T1000 (cell line): ENCODE data around the gene FSTL4.

ENCODE experiments used
- DNase-seq: peaks from one replicate; lab custom pipeline; 2025; ENCODE audit warnings: mixed read lengths; lab: John Stamatoyannopoulos, UW

The FSTL4 gene

GRCh38 chr5:133610489-133611356, 1.6 kb downstream of the FSTL4 start:
- no peak for DNase-seq

GRCh38 chr5:133607451-133607850, 4.9 kb downstream of the FSTL4 start:
- DNase-seq: no peak

- no peak for DNase-seq
Observed at GRCh38 chr5:133606835-133607234, 5.5 kb downstream of the FSTL4 start.

GRCh38 chr5:133605323-133605722, 7.0 kb downstream of the FSTL4 start:
- no peak for DNase-seq

- no peak for DNase-seq
Observed at GRCh38 chr5:133603711-133604110, 8.6 kb downstream of the FSTL4 start.

- no peak for DNase-seq
Observed at GRCh38 chr5:133602835-133603380, 9.4 kb downstream of the FSTL4 start.

DNA sequence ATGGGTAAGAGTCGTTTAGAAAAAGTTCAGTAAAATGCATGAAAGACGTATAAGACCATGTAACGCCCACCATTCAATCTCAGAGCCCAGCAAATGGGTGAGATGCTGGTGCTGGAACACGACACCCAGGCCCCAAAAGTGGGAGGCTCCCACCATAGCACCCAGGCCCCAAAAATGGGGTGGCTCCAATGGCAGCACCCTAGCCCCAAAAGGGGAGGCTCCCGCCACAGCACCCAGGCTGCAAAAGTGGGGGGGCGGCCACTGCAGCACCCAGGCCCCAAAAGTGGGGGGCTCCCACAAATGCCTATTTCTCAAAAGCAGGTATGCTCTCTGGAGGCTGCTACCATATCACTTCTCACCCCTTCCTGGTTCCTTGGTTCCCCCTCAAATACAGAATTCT, 12.7 kb downstream of the FSTL4 start:
- no peak for DNase-seq

- no peak for DNase-seq
Observed at GRCh38 chr5:133599044-133599443, 13.3 kb downstream of the FSTL4 start.

DNA sequence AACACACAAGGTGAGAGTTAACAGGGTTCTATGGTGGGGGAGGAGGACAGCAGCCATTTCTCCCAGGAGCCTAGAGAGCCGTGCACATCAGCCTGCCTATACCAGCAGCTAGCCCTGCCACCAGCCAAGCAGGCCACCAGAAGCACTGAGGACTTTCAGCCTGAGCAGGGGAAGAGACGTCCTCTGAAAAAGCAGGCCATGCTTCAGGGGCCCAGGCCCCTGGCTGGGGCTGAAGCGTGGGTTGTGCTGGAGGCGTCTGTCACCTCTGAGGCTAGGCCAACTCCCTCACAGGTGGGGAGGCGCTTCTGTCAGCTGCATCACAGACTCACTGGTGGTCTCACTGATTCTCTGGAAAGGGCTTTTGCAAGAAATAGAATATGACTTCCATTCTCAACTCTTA, 16.3 kb downstream of the FSTL4 start:
- DNase-seq: no peak

GRCh38 chr5:133595465-133595864, 16.9 kb downstream of the FSTL4 start:
- no peak for DNase-seq

DNA sequence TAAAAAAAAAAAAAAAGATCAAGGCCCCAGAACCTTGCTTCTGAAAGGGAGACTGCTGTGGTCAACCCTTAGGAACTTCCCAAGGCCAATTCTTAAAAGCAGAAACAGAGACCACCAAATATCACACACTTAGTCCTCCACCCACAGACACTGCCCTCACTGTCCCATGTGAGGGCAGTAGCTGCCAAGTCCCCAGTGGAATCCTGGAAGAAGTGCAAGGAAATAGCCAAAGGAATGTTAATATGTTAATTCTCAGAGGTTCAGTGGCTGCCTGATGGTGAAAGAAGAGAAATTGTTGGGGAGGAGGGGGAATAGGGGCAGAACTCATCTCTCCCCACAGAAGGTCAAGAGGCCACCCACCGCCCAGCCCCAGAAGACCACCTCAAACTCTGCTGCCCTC, 23.1 kb downstream of the FSTL4 start:
- no peak for DNase-seq

DNA sequence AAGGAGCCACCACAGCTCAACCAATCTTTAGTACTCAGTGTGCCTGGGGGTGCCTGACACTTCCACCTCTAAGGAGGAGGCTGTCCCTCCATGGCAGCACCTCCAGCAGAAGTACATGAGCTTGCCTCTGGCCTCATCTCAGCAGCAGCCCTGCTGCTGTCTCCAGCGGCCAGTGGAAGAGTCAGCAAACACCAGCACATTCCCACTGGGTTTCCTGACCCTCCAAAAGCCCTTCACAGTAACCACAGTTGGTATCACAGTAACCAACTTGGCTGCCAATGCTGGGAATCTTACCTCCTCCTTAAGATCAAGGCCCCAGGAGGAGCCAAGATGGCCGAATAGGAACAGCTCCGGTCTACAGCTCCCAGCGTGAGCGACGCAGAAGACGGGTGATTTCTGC, 29.4 kb downstream of the FSTL4 start:
- no peak for DNase-seq

- no peak for DNase-seq
Observed at GRCh38 chr5:133581918-133582317, 30.4 kb downstream of the FSTL4 start.

GRCh38 chr5:133581348-133581747, 31.0 kb downstream of the FSTL4 start:
- DNase-seq: no peak

- no peak for DNase-seq
Observed at GRCh38 chr5:133580618-133581017, 31.7 kb downstream of the FSTL4 start.

DNA sequence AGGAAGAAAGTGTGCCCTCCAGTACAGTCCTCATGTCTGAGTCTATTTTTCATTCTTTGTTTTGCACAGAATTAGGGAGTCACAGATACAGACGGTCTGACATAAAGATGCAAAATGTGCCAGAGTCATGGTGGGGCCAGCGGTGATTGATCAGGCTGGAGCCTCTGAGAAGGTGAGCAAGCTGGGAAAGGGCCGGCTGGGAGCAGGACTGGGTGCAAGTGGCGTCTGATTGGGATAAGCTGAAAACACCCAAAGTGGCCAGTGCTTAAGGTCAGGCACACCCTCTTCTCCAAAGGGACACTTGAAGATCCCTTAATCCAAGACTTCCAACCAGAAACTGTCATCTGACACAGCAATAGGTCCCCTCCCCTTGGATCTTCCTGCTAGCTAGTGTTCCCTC, 32.6 kb downstream of the FSTL4 start:
- DNase-seq: no peak

DNA sequence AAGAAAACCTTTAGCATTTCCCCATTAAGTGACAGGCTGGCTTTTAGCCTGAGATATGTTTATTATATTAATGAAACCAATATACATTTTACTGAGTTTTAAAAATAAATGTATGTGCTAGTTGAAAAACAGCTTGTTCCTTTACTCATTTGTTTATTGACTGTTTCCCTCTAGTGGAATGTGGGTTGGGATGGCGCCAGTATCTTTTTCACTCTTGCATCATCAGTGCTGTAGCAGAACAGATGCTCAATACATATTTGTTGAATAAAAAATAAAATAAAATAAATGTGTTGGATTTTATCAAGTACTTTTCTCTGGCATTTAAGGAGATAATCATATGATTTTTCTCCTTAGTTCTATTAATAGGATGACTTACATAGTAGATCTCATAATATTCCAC, 43.0 kb downstream of the FSTL4 start:
- DNase-seq: no peak

- DNase-seq: no peak
Observed at GRCh38 chr5:133565993-133566392, 46.3 kb downstream of the FSTL4 start.

- DNase-seq: no peak
Observed at GRCh38 chr5:133564921-133565565, 47.3 kb downstream of the FSTL4 start.

- no peak for DNase-seq
Observed at GRCh38 chr5:133562554-133562953, 49.8 kb downstream of the FSTL4 start.

GRCh38 chr5:133559960-133560359, 52.4 kb downstream of the FSTL4 start:
- no peak for DNase-seq

DNA sequence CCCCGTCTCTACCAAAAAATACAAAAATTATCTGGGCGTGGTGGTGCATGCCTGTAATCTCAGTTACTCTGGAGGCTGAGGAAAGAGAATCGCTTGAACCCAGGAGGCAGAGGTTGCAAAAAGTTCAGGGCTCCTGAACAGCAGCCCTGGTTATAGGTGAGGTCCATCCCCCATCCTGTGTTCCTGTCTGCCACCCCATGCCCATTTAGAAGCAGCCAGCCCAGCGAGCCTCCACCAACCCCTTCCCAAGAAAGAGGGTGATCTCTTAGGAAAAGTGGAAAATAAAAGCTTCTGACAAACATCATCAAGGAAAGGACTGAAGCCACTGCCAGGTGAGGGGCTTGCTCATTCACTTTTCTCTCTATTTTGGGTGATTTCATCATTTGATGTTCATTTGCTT, 55.8 kb downstream of the FSTL4 start:
- DNase-seq: no peak

- DNase-seq: no peak
Observed at GRCh38 chr5:133554279-133554678, 58.1 kb downstream of the FSTL4 start.
